GM19372 (cell line): Measurements from ENCODE around the gene ASIC4.

Source experiments
- ATAC-seq: cut with Tn5 transposase; IDR thresholded peaks from one replicate; pipeline ENCODE4 v1.9.1; 2021; ENCODE audit warnings: mild to moderate bottlenecking, low read depth, moderate library complexity; ENCODE audit not compliant: unreplicated experiment

ASIC4 gene

GRCh38 chr2:219565130-219566080, 51.1 kb downstream of the ASIC4 start:
- ATAC-seq = no peak

DNA sequence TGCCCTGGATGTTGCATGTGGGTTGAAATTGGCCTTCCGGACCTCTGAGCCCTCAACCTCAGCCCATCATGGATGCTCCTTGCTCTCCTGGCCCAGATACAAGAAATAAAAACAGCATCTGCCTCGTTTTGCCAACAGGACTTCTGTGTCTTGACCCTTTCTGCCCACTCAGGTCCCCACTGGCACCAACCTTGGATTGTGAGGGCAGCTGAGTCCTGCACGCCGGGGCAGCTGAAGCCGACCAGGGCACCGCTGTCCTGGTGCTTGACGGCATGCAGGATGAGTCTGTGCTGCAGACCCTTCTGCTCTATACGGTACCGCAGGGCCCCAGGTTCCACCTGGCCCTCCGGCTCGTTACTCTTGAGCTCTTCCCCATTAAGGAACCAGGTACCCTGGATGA, 52.4 kb downstream of the ASIC4 start:
- no peak for ATAC-seq

DNA sequence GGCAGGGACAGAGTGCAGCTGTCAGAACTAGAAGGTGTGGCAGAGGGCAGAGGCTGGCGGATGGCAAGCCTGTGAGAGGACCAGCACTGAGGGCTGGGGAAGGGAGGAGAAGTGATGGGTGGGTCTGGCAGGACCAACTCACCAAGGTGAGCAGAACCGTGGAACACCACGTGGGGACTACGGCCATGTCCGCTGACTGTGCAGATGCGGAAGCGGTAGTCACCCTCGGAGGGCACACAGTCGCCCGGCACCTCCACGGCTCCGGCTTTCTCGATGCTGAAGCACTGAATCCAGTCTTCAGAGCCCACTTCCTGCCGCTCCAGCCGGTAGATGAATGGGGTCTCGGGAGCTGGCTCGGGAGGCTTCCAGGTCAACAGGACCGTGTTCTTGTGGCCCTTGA, 52.8 kb downstream of the ASIC4 start:
- ATAC-seq = no peak

DNA sequence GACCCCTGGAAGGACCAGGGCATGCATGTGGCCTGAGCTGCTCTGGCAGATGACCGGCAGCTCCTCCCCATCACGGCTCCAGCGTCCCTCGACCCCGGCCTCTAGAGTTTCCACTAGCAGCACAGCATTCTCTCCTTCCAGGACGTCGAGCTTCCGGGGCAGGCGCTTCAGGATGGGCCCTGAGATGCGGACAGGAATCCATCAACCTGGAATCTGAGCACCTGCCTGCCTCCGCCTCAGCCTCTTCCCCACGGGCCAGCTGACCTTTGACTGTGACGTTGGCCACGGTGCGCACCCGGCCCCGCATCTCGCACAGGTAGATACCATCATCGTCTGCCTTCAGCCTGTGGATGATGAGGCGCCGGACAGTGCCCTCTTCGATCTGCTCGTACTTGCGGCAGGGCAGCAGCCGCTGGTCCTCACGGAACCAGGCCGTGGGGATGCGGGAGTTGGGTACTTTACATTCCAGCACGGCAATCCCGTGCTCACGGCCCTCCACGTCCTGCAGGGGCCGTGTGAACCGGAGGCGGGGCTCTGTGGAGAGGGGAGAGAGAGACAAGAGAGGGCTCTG, 53.6 kb downstream of the ASIC4 start:
- ATAC-seq = no peak

DNA sequence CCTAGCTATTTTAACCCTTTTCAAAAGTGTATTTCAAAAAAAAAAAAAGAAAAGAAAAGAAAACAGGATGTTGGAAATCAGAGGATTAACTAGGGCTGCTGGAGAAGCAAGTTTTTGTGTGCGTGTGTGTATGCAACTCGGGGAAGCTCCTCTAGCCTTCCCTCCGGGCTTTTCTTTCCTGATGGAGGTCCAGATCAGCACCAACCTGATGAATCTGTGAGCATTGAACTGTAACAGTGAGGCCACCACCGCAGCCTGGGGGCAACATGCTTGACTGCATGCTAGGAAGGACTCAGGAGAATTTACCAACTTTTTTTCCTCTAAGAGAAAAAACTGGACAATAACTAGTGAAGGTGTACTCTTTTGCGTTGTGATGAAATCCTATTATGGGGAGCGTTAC, 54.8 kb downstream of the ASIC4 start:
- ATAC-seq = no peak

DNA sequence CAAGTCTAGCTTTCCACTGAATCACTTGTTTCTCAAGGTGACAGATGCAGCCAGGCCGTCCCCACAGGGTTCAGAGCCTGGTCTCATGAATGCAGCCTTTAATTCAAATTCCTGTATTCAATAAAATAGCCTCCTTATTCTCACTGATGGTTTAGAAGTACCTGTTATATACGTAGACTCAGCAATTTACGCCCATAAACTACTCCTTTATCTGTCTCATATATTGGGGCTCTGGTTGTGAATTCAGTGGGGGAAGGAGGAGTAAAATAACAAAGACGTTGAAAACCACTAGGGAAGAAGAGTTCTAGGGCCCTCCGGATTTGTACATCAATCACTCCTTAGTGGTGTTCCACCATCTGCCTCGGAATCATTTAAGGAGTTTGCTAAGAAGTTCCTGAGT, 55.4 kb downstream of the ASIC4 start:
- no peak for ATAC-seq

DNA sequence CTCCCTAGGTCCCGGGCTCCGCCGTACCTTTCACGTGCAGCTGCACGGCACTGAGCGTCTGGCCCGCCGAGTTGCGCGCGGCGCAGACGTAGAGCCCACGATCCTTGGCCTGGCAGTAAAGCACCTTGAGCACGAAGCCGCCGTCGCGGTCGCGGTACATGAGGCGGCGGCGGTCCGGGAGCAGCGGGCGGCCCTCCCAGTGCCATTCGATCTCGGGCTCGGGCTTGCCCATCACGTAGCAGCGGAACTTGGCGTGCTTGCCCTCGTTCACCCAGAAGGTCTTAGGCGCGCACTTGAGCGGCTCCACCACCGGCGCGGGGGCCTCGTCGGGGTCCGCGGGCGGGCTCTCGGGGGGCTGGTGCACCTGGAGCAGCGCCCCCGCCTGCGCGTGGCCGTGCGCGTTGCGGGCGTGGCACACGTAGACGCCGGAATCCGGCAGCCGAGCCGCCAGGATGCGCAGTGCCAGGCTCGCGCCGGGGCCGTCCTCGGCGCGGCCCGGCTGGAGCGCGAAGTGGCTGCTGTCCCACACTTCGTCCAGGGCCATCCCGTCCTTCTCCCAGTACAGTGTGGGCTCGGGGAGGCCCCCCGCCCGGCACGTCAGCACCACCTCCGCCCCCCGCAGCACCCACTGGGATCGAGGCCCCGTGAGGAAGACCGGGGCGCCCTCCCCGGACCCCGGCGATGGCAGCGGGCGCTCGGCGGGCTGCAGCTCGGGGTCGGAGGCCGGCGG, 56.1 kb downstream of the ASIC4 start:
- ATAC-seq = no peak

GRCh38 chr2:219570924-219571310, 56.6 kb downstream of the ASIC4 start:
- no peak for ATAC-seq

DNA sequence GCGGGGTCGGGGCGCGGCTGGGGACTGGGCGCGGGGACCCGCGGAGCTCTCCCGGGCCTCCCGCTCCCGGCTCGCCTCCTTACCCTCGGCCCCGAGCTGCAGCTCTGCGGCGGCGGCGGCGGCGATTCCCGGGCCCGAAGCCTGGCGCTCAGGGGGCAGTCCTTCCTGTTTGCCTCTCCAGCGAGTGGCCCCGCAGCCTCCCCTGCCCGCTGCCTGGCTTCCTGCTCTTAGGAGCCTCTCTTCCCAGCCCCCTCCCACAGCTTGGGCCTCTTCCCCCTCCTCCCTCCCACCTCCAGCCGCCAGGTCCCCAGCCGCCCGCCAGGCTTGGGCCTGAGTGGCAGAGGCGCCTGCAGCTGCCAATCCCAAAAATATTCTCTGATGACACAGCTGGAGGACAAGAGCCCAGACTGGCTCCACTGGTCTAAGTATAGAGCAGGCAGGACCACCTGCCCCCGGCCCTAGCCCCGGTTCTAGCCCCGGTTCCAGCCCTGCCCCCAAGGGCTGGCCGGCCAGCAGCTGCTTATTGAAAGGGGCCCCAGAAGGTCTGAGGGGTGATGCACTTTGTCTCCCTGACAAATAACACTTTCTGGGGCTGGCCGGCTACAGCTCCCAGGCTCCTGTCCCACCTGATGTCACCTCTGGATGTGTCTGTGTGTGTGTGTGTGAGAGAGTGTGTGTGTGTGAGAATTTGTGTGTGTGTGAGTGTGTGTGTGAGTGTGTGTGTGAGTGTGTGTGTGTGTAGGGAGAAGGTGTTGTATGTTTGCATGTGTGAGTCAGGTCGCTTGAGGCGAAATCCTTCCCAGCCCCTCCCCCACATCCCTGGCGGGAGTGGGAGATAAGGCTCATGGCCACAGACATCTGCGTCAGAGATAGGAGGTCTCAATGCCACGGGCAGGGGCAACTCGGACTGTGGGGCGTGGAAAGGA, 57.3 kb downstream of the ASIC4 start, which contains the start of gene OBSL1:
Gene OBSL1, minus strand, starts transcription at position 229 of the 926 bp plus-strand sequence. CDS start 307 bp downstream, outside the sequence.
- no peak for ATAC-seq

- ATAC-seq = no peak
Measured at GRCh38 chr2:219572237-219573001, 58.1 kb downstream of the ASIC4 start, which contains the start of gene INHA. TSS of gene INHA (plus strand) at chr2:219572310. CDS start at chr2:219572375, 65 bp downstream.

DNA sequence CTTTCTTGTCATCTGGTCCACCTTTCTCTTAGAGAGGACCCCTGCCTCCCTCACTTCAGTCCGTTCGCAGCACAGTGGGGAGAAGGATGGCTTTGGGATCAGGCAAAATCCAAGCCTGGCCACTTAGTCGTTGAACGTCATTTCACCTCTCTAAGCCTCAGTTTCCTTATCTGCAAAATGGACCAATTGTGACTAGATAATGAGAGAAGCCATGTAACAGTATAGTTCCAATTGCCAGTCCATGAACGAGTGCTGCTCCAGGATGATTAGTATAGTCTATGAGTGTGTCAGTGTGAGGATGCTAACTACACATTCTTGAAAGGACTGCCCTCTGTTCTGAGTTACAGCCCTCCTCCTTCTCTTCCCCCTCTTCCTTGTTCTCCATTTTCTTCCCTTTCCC, 58.9 kb downstream of the ASIC4 start:
- no peak for ATAC-seq

GRCh38 chr2:219574484-219575311, 60.4 kb downstream of the ASIC4 start:
- ATAC-seq = no peak

- no peak for ATAC-seq
Measured at GRCh38 chr2:219575566-219576504, 61.6 kb downstream of the ASIC4 start.

DNA sequence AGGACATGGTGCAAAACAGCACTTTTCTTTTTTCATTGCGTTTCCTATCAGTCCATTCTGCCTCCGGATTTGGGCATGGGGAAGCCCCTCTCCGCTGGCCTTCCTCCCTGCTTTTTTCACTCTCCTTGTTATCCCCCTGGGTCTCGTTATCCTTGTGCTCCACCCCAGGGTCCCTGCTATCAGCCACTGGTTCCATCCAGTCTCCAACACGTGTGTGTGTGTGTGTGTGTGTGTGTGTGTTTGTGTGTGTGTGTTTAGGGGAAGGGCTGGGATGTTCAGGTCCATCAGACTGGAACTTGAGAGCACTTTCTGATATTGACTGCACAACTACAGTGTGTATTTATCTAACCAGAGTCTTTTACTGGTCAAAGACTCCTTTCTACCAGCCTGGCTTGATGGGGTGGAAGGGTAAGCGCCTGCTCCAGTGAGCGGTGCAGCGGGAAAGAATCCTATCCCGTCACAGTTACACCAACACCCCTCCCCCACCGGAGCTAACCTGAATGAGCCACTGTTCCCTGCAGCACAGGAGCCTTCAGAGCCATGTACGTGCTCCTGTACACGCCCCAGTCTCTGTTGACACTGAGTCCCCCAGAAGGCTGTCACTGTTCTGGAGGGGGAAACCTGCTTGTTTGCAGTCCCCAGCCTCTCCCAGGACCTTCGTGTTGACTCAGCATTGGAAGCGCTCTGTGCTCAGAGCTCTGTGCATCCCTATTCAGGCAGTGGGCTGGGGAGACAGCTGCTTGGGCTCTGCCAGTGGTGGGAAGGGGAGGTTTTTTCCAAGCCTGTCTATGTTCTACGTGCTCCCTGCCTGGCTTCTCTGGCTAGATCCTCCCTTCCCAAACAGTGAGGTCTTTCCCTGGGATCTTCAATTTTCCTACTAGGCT, 62.5 kb downstream of the ASIC4 start:
- no peak for ATAC-seq

DNA sequence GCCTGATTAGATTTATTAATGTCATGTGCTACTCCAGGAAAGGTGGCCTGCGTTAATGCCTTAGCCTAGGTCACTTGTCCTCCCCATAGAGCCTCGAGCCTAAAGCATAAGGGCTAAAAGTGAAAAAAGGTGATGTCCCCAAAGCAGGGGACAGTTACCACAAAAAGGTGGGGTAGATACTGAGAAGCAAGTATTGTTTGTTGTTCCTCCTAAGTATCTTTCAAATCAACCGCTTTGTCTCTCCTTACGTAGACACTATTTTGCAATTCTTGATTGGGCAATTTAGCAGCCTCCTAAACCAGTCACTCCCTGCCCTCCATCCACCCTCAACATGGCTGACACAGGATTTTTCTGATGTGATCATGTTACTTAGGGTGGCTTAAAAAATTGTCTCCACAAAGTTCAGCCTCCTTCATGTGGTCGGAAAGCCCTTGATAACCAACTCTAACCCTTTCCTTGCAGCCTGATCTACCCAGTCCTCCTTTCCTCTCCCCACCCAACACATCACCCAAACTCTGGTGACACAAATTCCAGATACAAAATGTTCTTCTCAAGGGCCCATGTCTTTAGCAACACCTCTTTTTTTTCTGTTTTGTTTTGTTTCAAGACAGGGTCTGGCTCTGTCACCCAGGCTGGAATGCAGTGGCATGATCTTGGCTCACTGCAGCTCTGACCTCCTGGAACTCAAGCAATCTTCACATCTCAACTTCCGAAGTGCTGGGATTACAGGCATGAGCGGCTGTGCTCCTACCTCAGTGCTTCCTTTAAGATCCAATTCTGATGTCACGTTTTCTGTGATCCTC, 64.7 kb downstream of the ASIC4 start:
- ATAC-seq = no peak

GRCh38 chr2:219581346-219581745, 67.1 kb downstream of the ASIC4 start:
- no peak for ATAC-seq
